HG03025 (cell line): ENCODE results near the gene FTH1.
A peak's percentile ranks its signal among the peaks of the same experiment; 100 is the strongest.
"Not testable (repeated sequence)": the region's sequence is repeated elsewhere in the genome, so short reads cannot be mapped to it uniquely, and the experiment has no call there.

Source experiments
- ATAC-seq: cut with Tn5 transposase; IDR thresholded peaks from one replicate; pipeline ENCODE4 v1.9.1; 2021; ENCODE audit warnings: mild to moderate bottlenecking, moderate library complexity; ENCODE audit not compliant: unreplicated experiment, low FRiP score

The FTH1 gene

GRCh38 chr11:61967116-61967923 lies at the start of gene FTH1:
Gene FTH1, minus strand, starts transcription at chr11:61967634. Its CDS starts 209 bp downstream, at chr11:61967425.
- ATAC-seq: peak; percentile 50

- ATAC-seq: no peak
These were observed 48.2 kb upstream of the FTH1 start for GRCh38 chr11:62015615-62016014.

- ATAC-seq: no peak
These were observed 46.4 kb upstream of the FTH1 start for GRCh38 chr11:62013537-62014476.

- no peak for ATAC-seq
These were observed 45.5 kb upstream of the FTH1 start for GRCh38 chr11:62012832-62013461.

GRCh38 chr11:62012451-62012831 lies 45.0 kb upstream of the FTH1 start:
- no peak for ATAC-seq

- no peak for ATAC-seq
These were observed 44.4 kb upstream of the FTH1 start for GRCh38 chr11:62011881-62012280.

GRCh38 chr11:62010935-62011528 lies 43.6 kb upstream of the FTH1 start:
- no peak for ATAC-seq

GRCh38 chr11:62008193-62008592 lies 40.8 kb upstream of the FTH1 start:
- ATAC-seq: no peak

GRCh38 chr11:62004473-62004872 lies 37.0 kb upstream of the FTH1 start:
- no peak for ATAC-seq

GRCh38 chr11:62002283-62002682 lies 34.8 kb upstream of the FTH1 start:
- not testable (repeated sequence) for ATAC-seq

- no peak for ATAC-seq
These were observed 34.2 kb upstream of the FTH1 start for GRCh38 chr11:62001450-62002191.

- ATAC-seq: no peak
These were observed 33.4 kb upstream of the FTH1 start for GRCh38 chr11:62000539-62001446.

GRCh38 chr11:61999141-61999975 lies 31.9 kb upstream of the FTH1 start:
- ATAC-seq: no peak

GRCh38 chr11:61996933-61997332 lies 29.5 kb upstream of the FTH1 start:
- no peak for ATAC-seq

- no peak for ATAC-seq
These were observed 27.5 kb upstream of the FTH1 start for GRCh38 chr11:61994981-61995380.

GRCh38 chr11:61985869-61986268 lies 18.4 kb upstream of the FTH1 start:
- ATAC-seq: no peak

GRCh38 chr11:61983419-61983818 lies 16.0 kb upstream of the FTH1 start:
- no peak for ATAC-seq
